GM23338 (cell line): ENCODE data around the gene TSLP. TPM values are rescaled to one million over a fixed set of nuclear protein-coding genes. Genes with fewer than 3 reads are reported as not detected.
A peak's percentile ranks its signal among the peaks of the same experiment; 100 is the strongest.

Experiments used
- ATAC-seq: fragments of 200-7000 bp; cut with Tn5 transposase; 3 replicates; pipeline ENCODE4 v1.9.1; 2020
- DNase-seq: peaks from one replicate; pipeline ENCODE4 v3.0.0-alpha.2; 2015; ENCODE audit warnings: low spot score
- H2AFZ ChIP-seq: fragments of 200-600 bp; sonication (generic); 2 replicates; pipeline ENCODE4 v1.8.0; 2016; ENCODE audit warnings: antibody characterized with exemption, mild to moderate bottlenecking, moderate library complexity
- H3F3A ChIP-seq: fragments of 200-600 bp; sonication (generic); replicated peaks from 2 replicates; pipeline ENCODE4 v1.8.0; 2017; ENCODE audit warnings: antibody characterized with exemption, mixed run types, low read depth
- H3K27ac ChIP-seq: fragments of 200-600 bp; sonication (generic); 2 replicates; pipeline ENCODE4 v1.6.1; 2016; ENCODE audit warnings: low read depth
- H3K27me3 ChIP-seq: fragments of 200-600 bp; sonication (generic); 2 replicates; pipeline ENCODE4 v1.8.0; 2016; ENCODE audit warnings: mild to moderate bottlenecking, mixed run types, moderate library complexity; ENCODE audit not compliant: insufficient read depth
- H3K36me3 ChIP-seq: fragments of 200-600 bp; sonication (generic); 2 replicates; pipeline ENCODE4 v1.8.0; 2016; ENCODE audit warnings: mild to moderate bottlenecking; ENCODE audit not compliant: insufficient read depth
- H3K4me1 ChIP-seq: fragments of 200-600 bp; sonication (generic); 2 replicates; pipeline ENCODE4 v1.8.0; 2016; ENCODE audit warnings: mild to moderate bottlenecking, moderate library complexity; ENCODE audit not compliant: insufficient read depth
- H3K4me2 ChIP-seq: fragments of 200-600 bp; sonication (generic); 2 replicates; pipeline ENCODE4 v1.7.1; 2017; ENCODE audit warnings: mixed run types
- H3K4me3 ChIP-seq: fragments of 200-600 bp; sonication (generic); 2 replicates; pipeline ENCODE4 v1.6.1; 2016; ENCODE audit warnings: mixed run types
- H3K79me2 ChIP-seq: fragments of 200-600 bp; sonication (generic); replicated peaks from 2 replicates; pipeline ENCODE4 v1.8.0; 2017; ENCODE audit warnings: mild to moderate bottlenecking; ENCODE audit not compliant: insufficient read depth
- H3K9me2 ChIP-seq: fragments of 200-600 bp; sonication (generic); 2 replicates; pipeline ENCODE4 v1.8.0; 2017; ENCODE audit not compliant: insufficient read depth
- H4K20me1 ChIP-seq: fragments of 200-600 bp; sonication (generic); replicated peaks from 2 replicates; pipeline ENCODE4 v1.8.0; 2017; ENCODE audit warnings: mild to moderate bottlenecking; ENCODE audit not compliant: insufficient read depth
- H3K27ac Mint-ChIP-seq: 2 replicates; pipeline ENCODE4 v1.8.0; 2020; ENCODE audit warnings: inconsistent platforms, mild to moderate bottlenecking, moderate library complexity, mixed read lengths
- H3K27me3 Mint-ChIP-seq: 3 replicates; pipeline ENCODE4 v1.8.0; 2022; ENCODE audit warnings: low read depth, mild to moderate bottlenecking, moderate library complexity, mixed read lengths, inconsistent platforms; ENCODE audit not compliant: insufficient read depth, poor library complexity
- H3K36me3 Mint-ChIP-seq: 3 replicates; pipeline ENCODE4 v1.8.0; 2021; ENCODE audit warnings: low read depth, mild to moderate bottlenecking, inconsistent platforms, moderate library complexity, mixed read lengths
- H3K4me1 Mint-ChIP-seq: 3 replicates; pipeline ENCODE4 v1.8.0; 2020; ENCODE audit warnings: mild to moderate bottlenecking, inconsistent platforms, mixed read lengths
- H3K4me3 Mint-ChIP-seq: 3 replicates; pipeline ENCODE4 v1.8.0; 2021; ENCODE audit warnings: moderate library complexity, mild to moderate bottlenecking, inconsistent platforms, mixed read lengths
- H3K9me3 Mint-ChIP-seq: 3 replicates; pipeline ENCODE4 v1.8.0; 2020; ENCODE audit warnings: moderate library complexity, mild to moderate bottlenecking, inconsistent platforms, mixed read lengths
- CREB1 ChIP-seq: fragments of 250-450 bp; sonication (Bioruptor Pico); IDR thresholded peaks from 2 replicates; pipeline ENCODE4 v1.5.0; 2020; ENCODE audit warnings: low read depth, mild to moderate bottlenecking, moderate library complexity
- EZH2 ChIP-seq: fragments of 200-600 bp; sonication (generic); IDR thresholded peaks from one replicate; pipeline ENCODE4 v1.8.0; 2017; ENCODE audit warnings: antibody characterized with exemption, mild to moderate bottlenecking, low read depth; ENCODE audit not compliant: unreplicated experiment
- EZH2phosphoT487 ChIP-seq: fragments of 200-600 bp; sonication (generic); IDR thresholded peaks from one replicate; pipeline ENCODE4 v1.8.1; 2018; ENCODE audit warnings: antibody characterized with exemption; ENCODE audit not compliant: unreplicated experiment
- JUNB ChIP-seq: IDR thresholded peaks from one replicate; pipeline ENCODE4 v1.6.1; 2016; ENCODE audit warnings: antibody characterized with exemption; ENCODE audit not compliant: unreplicated experiment
- NANOG ChIP-seq: IDR thresholded peaks from 2 replicates; pipeline ENCODE4 v1.6.1; 2016; ENCODE audit warnings: antibody characterized with exemption, borderline replicate concordance
- ZNF114 ChIP-seq: fragments of 250-450 bp; sonication (Bioruptor Pico); IDR thresholded peaks from 2 replicates; pipeline ENCODE4 v1.5.0; 2020; ENCODE audit warnings: mild to moderate bottlenecking, moderate library complexity
- ZNF331 ChIP-seq: fragments of 250-450 bp; sonication (Bioruptor Pico); IDR thresholded peaks from 2 replicates; pipeline ENCODE4 v1.5.0; 2020; ENCODE audit warnings: low read depth, mild to moderate bottlenecking, moderate library complexity
- ZNF462 ChIP-seq: fragments of 250-450 bp; sonication (Bioruptor Pico); IDR thresholded peaks from 2 replicates; pipeline ENCODE4 v1.5.0; 2020; ENCODE audit warnings: mild to moderate bottlenecking, moderate library complexity
- polyA plus RNA-seq: library from polyadenylated mRNA; unstranded; fragments of >200 nt; fragmentation: Nextera tagmentation; extraction: Ambion mirVana; gene quantifications from 2 replicates; pipeline ENCODE4 v1.2.1, GENCODE V29; 2016
- total RNA-seq: library from RNA; depleted of rRNA; stranded (reverse); fragments of >200 nt; shearing (Covaris generic); gene quantifications from 2 replicates; pipeline ENCODE4 v1.2.3, GENCODE V29; 2014
- TF ChIP-seq, protein P1 (sequence below): IDR thresholded peaks from 2 replicates; pipeline ENCODE4 v1.6.1; 2016; ENCODE audit warnings: antibody characterized with exemption
- TF ChIP-seq, protein P2 (sequence below), 2 experiments: fragments of 200-600 bp in 1 of 2; sonication (generic) in 1 of 2; conservative IDR thresholded peaks; 2 replicates each; pipeline versions ENCODE4 v1.5.1 to v1.6.1; 2016 to 2017; ENCODE audit warnings: antibody characterized with exemption in 2 of 2, low read depth in 2 of 2, mild to moderate bottlenecking in 2 of 2, moderate library complexity in 1 of 2

Gene TSLP
- total and polyA plus RNA-seq, 2 experiments from 2014 or later: 0.35 to 1.5 TPM

- Mint-ChIP-seq H3K27me3 (no peaks in the 10 kb centered on the region), H3K36me3 (peaks cover 39% of the 10 kb centered on the region), H3K27ac (peak overlapping the region; percentile 89), H3K4me1 (peaks cover 39% of the 10 kb centered on the region), H3K4me3 (peak overlapping the region; percentile 49), H3K9me3 (no peaks in the 10 kb centered on the region)
- no peaks in the 10 kb centered on the region for H3K27me3 ChIP-seq
- peaks cover 29% of the 10 kb centered on the region; the same call in 1 of the 2 replicates for H3K36me3 ChIP-seq
- H3K4me3 ChIP-seq: peak overlapping the region; percentile 2; the same call in 1 of the 2 replicates
- H3K9me2 ChIP-seq: no peaks in the 10 kb centered on the region
- H2AFZ ChIP-seq: no peak overlapping the region
- no peak for TF ChIP-seq EZH2phosphoT487
- no peak for TF ChIP-seq EZH2
- no peak for TF ChIP-seq ZNF331 (CRISPR knock-in tag)
- TF ChIP-seq JUNB: no peak
- TF ChIP-seq, protein P1, sequence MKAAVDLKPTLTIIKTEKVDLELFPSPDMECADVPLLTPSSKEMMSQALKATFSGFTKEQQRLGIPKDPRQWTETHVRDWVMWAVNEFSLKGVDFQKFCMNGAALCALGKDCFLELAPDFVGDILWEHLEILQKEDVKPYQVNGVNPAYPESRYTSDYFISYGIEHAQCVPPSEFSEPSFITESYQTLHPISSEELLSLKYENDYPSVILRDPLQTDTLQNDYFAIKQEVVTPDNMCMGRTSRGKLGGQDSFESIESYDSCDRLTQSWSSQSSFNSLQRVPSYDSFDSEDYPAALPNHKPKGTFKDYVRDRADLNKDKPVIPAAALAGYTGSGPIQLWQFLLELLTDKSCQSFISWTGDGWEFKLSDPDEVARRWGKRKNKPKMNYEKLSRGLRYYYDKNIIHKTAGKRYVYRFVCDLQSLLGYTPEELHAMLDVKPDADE: no peak
- no peak for TF ChIP-seq ZNF114 (CRISPR knock-in tag)
- TF ChIP-seq CREB1 (CRISPR knock-in tag): 0 out of 2 replicates have a peak, but pooled peaks have one; percentile 31
- TF ChIP-seq NANOG: peak; percentile 84
- TF ChIP-seq, protein P2, sequence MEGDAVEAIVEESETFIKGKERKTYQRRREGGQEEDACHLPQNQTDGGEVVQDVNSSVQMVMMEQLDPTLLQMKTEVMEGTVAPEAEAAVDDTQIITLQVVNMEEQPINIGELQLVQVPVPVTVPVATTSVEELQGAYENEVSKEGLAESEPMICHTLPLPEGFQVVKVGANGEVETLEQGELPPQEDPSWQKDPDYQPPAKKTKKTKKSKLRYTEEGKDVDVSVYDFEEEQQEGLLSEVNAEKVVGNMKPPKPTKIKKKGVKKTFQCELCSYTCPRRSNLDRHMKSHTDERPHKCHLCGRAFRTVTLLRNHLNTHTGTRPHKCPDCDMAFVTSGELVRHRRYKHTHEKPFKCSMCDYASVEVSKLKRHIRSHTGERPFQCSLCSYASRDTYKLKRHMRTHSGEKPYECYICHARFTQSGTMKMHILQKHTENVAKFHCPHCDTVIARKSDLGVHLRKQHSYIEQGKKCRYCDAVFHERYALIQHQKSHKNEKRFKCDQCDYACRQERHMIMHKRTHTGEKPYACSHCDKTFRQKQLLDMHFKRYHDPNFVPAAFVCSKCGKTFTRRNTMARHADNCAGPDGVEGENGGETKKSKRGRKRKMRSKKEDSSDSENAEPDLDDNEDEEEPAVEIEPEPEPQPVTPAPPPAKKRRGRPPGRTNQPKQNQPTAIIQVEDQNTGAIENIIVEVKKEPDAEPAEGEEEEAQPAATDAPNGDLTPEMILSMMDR (conservative IDR thresholded peaks at IDR 0.05; ENCODE audit: low read depth in 2 of 2): no peak
- H3K27ac ChIP-seq: peak overlapping the region; percentile 60
- peak overlapping the region; percentile 36 for H3K4me2 ChIP-seq
- peak; percentile 97 for ATAC-seq
- no peaks in the 10 kb centered on the region; the same call in 1 of the 2 replicates for H4K20me1 ChIP-seq
- H3K79me2 ChIP-seq: no peaks in the 10 kb centered on the region; the same call in 1 of the 2 replicates
- H3F3A ChIP-seq: no peaks in the 10 kb centered on the region
- peaks cover 39% of the 10 kb centered on the region for H3K4me1 ChIP-seq
- peak; percentile 51 for DNase-seq
These were observed 45.6 kb downstream of the TSLP start for GRCh38 chr5:111117136-111117535.

GRCh38 chr5:111119221-111119620 is 47.7 kb downstream of the TSLP start:
- H2AFZ ChIP-seq: no peak overlapping the region
- Mint-ChIP-seq H3K4me1 (peaks cover 41% of the 10 kb centered on the region), H3K36me3 (peaks cover 36% of the 10 kb centered on the region), H3K4me3 (no peak overlapping the region), H3K27me3 (no peaks in the 10 kb centered on the region), H3K9me3 (no peaks in the 10 kb centered on the region), H3K27ac (peak overlapping the region; percentile 93)
- no peak overlapping the region for H3K4me2 ChIP-seq
- H3K4me3 ChIP-seq: no peak overlapping the region
- H3K36me3 ChIP-seq: peaks cover 37% of the 10 kb centered on the region; the same call in 1 of the 2 replicates
- H3K27me3 ChIP-seq: no peaks in the 10 kb centered on the region
- H3K4me1 ChIP-seq: peaks cover 47% of the 10 kb centered on the region
- H3K79me2 ChIP-seq: no peaks in the 10 kb centered on the region; the same call in 1 of the 2 replicates
- no peaks in the 10 kb centered on the region for H3K9me2 ChIP-seq
- no peak overlapping the region for H3K27ac ChIP-seq
- no peaks in the 10 kb centered on the region; the same call in 1 of the 2 replicates for H4K20me1 ChIP-seq
- ATAC-seq (no peak), DNase-seq (no peak)
- H3F3A ChIP-seq: no peaks in the 10 kb centered on the region
- no peak for TF ChIP-seq EZH2phosphoT487
- TF ChIP-seq, protein P2 (conservative IDR thresholded peaks at IDR 0.05; ENCODE audit: low read depth in 2 of 2): no peak
- TF ChIP-seq ZNF462 (CRISPR knock-in tag): no peak
- TF ChIP-seq ZNF114 (CRISPR knock-in tag): no peak
